Middle frontal gyrus (tissue), 1 donor: ENCODE measurements around the gene SH3RF3.
A peak's percentile ranks its signal among the peaks of the same experiment; 100 is the strongest.

Source experiments
- DNase-seq: peaks from one replicate; pipeline ENCODE4 v3.0.0-alpha.2; 2015; ENCODE audit warnings: low spot score; ENCODE audit errors: extremely low spot score

SH3RF3 gene

GRCh38 chr2:109371481-109372170, 242.6 kb downstream of the SH3RF3 start:
- no peak for DNase-seq

- DNase-seq, result no peak
Observed at GRCh38 chr2:109372171-109372568, 243.2 kb downstream of the SH3RF3 start.

DNA sequence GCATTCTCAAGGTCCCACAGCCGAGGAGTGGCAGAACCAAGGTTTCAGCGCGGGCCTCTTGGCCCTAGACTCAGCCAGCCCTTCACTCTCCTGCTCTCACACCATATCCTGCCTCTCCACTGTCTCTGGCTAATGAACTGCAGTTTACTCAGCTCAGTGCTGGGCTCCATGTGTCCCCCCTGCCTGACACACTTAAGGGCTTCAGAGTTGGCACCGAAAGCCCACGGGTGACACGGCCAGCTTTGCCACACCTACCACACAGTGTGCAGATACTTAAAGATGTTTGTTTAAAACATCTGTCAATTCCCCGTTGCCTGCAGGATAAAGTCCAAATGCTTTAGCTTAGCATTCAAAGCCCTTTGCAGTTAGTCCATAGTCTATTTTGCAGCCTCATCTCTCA, 243.6 kb downstream of the SH3RF3 start:
- no peak for DNase-seq

DNA sequence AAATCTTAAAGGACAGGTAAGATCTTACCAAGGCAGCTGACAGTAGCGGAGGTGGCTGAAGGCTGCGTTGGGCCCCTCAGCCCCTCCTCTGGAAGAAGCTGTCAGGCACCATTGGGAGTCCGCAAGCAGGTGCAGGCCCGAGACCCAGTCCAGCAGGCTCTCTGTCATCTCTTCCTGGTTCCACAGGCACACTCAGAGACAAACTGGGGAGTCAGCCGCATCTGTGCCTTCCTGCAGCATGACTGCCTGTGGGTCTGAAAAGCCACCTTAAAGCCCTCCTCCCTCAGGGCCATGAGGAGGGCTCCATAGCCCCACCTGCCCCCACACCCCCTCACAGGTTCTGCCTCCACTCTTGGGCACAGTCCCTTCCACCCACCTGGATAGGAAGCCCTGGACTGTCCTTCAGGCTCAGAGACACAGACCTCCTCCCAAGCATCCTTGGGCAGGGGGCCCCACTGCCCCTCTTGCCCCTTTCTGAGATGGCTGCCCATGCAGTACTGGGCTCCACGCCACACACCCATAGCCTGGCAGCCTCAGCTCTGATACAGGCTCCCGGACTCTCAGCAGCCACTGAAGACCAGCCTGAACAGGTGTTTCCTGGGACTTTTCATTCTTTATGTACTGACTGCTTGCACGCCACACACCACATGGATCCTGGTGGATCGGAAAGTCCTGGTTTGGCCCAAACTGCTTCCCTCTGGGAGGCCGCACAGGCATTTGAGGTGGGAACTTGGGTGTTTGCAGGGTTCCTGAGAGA, 245.0 kb downstream of the SH3RF3 start:
- DNase-seq, result no peak

- no peak for DNase-seq
Observed at GRCh38 chr2:109374548-109375130, 245.6 kb downstream of the SH3RF3 start.

GRCh38 chr2:109375131-109375561, 246.1 kb downstream of the SH3RF3 start:
- no peak for DNase-seq

DNA sequence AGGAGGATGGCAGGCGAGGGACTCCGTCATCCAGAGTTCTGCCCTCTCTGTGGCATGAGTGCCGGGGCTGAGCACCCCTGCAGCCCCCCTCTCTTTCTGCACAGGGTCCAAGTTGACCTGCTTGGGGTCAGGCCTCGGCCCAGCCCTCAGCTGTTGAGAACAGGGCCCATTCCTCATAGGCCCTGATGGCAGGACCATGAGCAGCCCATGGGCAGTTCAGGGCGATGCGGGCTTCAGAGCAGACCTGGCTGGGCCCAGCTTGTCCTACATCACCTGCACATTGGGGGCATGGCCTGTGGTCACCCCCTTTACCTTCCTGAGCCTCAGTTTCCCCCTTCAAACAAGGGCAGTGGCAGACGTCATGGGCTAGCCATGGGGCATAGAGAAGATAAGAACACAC, 246.7 kb downstream of the SH3RF3 start:
- DNase-seq, result no peak

GRCh38 chr2:109376115-109376514, 247.1 kb downstream of the SH3RF3 start:
- no peak for DNase-seq

- no peak for DNase-seq
Observed at GRCh38 chr2:109376796-109377495, 247.9 kb downstream of the SH3RF3 start.

DNA sequence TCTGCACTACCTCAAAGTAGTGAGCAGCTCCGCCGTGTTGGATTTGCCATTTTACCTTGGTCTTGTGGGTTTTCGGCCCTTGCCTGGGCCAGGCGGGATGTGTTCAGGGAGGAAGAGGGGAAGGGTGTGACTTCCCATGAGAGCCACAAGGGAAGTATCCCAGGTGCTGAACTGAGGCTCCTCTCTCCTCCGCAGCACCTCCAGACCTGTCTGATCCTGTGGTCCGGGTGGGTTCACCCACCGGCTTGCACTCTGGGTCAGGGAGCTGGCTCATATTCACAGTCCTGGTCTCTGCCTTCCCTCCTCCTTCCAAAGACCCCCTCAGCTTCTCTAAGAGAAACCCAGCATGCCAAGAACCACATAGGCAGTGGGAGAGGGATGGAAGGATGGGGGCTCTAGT, 249.0 kb downstream of the SH3RF3 start:
- no peak for DNase-seq

- no peak for DNase-seq
Observed at GRCh38 chr2:109378682-109379081, 249.7 kb downstream of the SH3RF3 start.

DNA sequence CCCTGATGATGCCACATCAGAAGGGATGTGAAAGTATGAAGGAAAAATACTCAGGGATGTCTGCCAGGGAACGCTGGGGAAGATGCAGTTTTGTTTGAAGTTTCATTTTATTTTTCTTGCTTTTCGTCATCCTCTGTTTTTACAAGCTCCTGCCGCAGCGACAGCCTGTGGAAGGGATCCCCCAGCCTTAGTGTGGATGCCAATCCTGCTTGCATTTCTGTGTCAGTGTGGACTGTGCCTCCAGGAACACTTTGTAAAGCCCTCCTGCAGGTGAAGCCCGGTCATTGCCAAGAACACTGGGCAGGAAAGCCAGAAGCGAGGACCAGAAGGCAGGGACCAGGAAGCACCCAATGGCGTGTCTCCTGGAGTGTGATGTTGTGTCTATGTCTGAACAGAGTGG, 250.5 kb downstream of the SH3RF3 start:
- no peak for DNase-seq

- DNase-seq, result no peak
Observed at GRCh38 chr2:109380502-109381326, 251.7 kb downstream of the SH3RF3 start.

GRCh38 chr2:109381327-109381820, 252.4 kb downstream of the SH3RF3 start:
- DNase-seq, result no peak

GRCh38 chr2:109382226-109382895, 253.4 kb downstream of the SH3RF3 start:
- DNase-seq, result no peak

DNA sequence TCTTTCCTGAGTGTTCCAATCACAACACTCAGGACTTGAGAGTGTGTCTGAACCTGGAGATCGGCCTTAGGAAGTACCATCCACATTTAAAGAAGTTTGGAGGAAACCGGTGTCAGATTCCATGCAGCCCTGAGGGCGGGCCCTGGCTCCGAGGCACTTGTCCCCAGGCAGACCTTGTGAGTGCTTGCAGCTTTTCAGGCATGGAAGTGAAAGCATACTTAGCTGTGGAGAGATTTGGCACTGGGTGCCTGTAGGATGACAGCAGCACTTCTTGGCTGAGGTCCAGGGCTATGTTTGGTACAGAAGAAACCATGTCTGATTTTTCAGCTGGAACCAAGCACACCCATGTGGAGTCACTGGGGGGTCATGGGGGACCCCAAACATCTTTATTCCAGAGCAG, 253.9 kb downstream of the SH3RF3 start:
- DNase-seq, result peak; percentile 50

DNA sequence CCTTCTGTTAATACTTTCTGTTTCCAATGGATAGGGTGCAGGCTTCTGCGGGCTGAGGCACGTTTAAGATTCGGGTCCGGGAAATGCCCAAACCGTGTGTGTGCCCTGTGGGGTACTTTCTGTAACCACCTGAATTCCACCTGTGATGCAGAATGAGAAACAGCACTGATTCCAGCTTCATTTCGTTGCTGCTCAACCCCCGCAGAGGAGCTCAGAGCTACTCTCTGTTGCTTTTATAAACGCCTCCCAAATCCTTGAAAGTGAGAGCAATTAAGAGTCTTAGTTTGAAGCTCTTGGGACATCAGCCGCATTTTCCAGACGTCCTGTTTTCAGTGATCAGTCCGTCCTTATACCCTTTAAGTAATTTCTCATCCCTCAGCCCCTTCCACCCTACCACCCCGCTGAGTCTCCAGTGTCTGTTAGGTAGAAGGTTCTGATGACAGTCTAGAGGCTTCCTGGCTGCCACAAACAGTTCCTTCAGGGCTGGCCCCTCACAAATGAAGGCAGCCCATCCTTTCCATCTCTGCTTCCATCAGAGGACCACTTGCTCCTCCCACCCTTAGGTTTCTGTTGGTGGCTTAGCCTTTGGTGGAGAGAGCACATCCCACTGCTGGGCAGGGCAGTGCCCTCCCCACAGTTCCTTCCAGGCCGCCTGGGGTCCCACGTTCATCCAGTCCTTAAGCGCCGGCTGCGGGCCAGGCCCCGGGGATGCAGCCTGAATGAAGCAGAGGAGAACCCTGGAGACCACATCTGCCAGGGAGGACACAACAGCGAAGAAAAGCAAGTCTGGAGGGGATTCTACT, 254.7 kb downstream of the SH3RF3 start:
- no peak for DNase-seq

GRCh38 chr2:109384308-109385271, 255.6 kb downstream of the SH3RF3 start:
- DNase-seq, result no peak
